G401.6 (cell line): ENCODE measurements around the gene NDE1.

ENCODE experiments used
- FAIRE-seq: peaks from 2 replicates; lab custom pipeline; 2012; peaks lifted over from hg19 to GRCh38; lab: Jason Lieb, UNC

NDE1 gene

DNA sequence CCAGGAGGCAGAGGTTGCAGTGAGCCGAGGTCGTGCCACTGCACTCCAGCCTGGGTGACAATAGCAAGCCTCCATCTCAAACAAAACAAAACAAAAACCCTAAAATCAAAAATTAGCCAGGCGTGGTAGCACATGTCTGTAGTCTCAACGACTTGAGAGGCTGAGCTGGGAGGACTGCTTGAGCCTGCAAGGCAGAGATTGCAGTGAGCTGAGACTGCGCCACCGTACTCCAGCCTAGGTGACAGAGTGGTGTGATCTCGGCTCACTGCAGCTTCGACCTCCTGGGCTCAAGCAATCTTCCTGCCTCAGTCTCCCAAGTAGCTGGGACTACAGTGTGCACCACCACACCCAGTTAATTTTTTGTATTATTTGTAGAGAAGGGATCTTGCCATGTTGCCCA, 119.2 kb downstream of the NDE1 start:
- no peak for FAIRE-seq

DNA sequence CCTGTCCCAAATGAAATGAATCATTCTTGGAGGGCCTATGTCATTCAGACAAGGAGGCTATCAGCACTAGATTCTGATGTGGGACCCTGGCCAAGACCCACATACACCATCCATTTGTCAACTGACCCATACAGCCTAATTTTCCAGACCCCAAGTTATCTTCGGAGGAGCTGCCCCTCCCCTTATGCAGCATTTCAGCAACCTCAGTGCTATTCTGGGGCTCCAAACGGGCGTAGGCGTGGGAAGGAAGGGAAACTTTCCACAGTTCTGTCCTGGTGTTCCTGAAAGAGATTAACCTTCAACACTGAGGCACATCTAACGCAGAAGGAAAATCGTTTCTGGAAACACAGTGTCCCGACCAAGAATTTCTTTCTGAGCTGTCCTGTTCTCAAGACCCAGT, 120.1 kb downstream of the NDE1 start:
- FAIRE-seq = no peak

- no peak for FAIRE-seq
Measured at GRCh38 chr16:15770512-15770911, 120.5 kb downstream of the NDE1 start.

GRCh38 chr16:15771694-15772093, 121.6 kb downstream of the NDE1 start:
- no peak for FAIRE-seq

GRCh38 chr16:15772579-15773293, 122.7 kb downstream of the NDE1 start:
- no peak for FAIRE-seq

GRCh38 chr16:15773968-15774367, 123.9 kb downstream of the NDE1 start:
- no peak for FAIRE-seq

GRCh38 chr16:15775209-15775608, 125.2 kb downstream of the NDE1 start:
- no peak for FAIRE-seq

- FAIRE-seq = no peak
Measured at GRCh38 chr16:15775663-15776304, 125.7 kb downstream of the NDE1 start.
